GM11168 (cell line): ENCODE measurements around the gene PHC2.

Source experiments
- in situ Hi-C: fragments of 300-500 bp; cut with MboI; formaldehyde crosslinking; loops from one replicate; pipeline ENCODE4 v1.12.0; 2022; ENCODE audit warnings: low sequenced_read_pairs; ENCODE audit not compliant: unreplicated experiment

Gene PHC2

DNA sequence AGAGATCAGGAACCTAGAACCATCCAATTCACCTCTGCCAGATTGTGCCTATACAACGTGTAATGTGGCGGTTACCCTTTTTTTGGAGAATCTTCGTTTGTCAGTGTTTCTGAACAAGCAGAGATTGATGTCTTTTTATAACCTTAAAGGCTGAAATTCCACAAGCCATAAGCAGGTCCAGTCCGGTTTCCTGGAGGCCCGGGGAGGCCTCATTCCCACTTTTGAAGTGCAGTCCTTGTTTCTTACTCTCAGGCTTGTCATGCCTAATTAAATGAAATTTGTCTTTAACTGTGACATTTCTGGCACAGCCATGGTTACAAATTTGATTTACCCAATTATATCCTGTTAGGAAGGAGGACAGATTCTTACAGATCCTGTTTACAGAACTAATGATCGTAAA, 146.8 kb downstream of the PHC2 start:
- in situ Hi-C loops, result loop anchor here (25.0 kb wide), 1 partner anchor 178 kb away; the partner anchor contains the start of gene ZSCAN20

DNA sequence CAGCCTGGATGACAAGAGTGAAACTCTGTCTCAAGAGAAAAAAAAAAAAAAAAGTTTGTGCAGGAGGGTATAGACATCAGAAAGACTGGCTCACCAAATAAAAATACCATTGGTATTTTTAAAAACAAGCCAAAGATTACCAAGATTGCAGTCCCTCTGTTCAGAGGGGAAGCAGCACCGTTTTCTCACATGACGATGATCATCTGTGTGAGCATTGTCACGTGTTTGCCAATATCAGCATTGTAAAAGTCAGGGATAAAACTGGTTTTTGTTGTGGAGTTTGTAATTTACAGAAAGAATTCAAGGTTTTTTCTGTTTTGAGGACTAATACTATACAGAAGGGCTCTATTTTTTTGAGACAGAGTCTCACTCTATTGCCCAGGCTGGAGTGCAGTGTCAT, 148.1 kb downstream of the PHC2 start:
- in situ Hi-C loops, result loop anchor here (25.0 kb wide), 1 partner anchor 180 kb away; the partner anchor contains the start of gene ZSCAN20

DNA sequence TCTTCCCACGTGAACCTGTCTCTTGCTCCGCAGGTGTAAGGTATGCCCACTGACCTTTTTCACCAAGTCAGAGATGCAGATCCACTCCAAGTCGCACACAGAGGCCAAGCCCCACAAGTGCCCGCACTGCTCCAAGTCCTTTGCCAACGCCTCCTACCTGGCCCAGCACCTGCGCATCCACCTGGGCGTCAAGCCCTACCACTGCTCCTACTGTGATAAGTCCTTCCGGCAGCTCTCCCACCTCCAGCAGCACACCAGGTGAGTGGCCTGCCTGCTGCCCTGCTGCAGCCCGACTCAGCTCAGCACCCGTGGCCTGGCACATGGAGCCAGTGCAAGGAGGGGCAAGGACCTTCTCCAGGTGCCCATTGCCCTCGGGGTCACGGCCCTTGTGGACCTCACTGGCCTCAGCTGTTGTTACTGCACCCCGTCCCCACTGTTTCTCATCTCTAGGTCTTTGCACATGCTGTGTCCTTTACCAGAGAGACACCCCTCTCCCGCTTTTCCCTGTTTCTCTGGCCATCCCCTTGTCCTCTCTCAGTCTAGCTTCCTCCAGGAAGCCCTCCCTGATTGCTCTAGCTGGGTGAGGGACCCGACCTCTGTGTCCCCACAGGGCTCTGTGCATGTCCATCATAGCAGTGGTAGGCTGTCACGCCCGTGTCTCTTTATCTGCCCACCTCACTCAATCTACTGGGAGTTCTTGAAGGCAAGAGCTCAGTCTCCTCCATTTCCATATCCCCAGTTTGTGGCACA, 149.2 kb downstream of the PHC2 start:
- in situ Hi-C loops, result loop anchor here (25.0 kb wide), 1 partner anchor 181 kb away; the partner anchor contains the start of gene ZSCAN20

DNA sequence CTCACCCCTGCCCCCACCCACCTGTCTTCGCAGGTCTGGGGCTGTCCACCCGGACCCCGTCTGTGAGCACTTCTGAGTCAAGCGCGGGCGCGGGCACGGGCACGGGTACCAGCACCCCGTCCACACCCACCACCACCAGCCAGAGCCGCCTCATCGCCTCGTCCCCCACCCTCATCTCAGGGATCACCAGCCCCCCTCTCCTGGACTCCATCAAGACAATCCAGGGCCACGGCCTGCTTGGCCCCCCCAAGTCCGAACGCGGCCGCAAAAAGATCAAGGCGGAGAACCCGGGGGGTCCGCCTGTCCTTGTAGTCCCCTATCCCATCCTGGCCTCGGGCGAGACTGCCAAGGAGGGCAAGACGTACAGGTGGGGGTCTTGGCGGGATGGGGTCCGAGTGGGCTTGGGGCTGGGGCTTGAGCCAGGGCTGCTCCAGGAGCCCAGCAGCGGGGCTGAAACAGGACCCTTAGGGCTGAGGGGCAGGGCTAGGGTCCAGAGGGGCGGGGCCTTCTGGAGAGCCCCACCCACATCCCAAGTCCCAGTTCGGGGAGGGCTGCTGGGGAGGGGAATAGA, 150.7 kb downstream of the PHC2 start:
- in situ Hi-C loops, result loop anchor here (25.0 kb wide), 1 partner anchor 182 kb away; the partner anchor contains the start of gene ZSCAN20

DNA sequence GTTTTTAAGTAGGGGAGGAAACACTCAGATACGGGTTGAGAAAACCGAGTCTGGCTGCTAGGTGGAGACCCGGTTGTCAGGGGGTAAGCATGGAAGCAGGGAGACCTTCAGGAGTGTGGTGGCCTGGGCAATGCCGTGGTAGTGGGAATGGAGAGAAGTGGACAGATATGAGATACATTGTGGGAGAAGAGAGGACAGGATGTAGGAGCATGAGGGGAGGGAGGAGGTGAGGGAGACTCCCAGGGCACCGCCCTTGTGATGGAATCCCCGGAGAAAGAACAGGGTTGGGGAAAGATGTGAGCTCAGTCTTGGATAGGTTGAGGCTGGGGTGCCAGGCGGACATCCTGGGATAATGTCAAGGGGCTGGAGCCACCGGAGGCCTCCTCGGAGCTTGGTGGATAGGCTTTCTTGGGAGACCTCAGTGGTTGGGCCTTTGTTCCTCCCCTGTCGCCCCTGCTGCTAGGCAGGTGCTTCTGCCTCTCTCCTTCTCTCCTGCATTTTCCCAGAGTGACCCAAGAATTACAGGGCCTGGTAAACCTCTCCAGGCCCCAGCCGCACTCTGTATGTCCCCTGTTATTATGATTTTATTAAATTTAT, 153.3 kb downstream of the PHC2 start:
- in situ Hi-C loops, result loop anchor here (25.0 kb wide), 1 partner anchor 185 kb away; the partner anchor contains the start of gene ZSCAN20

DNA sequence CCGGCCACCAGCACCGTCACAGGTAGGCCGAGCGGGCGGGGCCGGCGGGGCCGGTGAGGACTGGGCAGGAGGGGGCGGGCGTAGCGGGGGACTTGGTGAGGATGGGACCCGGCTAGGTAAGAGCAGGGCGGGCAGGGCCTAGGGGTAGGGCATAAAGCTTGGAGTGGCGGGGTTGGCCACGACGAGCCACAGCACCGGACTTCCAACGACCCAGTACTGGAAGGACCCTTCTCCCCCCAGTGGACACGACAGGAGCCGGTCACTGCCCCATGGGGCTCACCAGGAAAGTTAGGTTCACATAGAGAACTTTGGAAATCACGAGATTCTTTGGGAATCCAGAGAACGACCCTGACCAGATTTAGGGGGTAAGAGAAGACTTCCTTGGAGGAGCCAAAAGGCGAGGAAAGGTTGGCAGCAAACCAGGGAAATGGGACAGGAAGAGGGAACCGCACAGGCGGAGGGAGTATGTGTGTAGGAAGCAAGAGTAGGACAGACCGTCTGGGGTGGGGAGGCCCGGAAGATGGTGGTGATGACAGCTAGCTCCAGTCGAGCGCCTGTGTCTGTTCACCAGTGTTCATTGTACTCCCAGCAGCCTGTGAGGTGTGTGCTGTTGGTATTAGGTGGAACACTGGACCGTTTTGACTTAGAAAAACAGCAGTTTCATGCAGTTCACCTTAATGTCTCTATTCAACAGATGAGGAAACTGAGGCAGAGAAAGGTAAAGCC, 154.2 kb downstream of the PHC2 start:
- in situ Hi-C loops, result loop anchor here (25.0 kb wide), 1 partner anchor 186 kb away; the partner anchor contains the start of gene ZSCAN20

DNA sequence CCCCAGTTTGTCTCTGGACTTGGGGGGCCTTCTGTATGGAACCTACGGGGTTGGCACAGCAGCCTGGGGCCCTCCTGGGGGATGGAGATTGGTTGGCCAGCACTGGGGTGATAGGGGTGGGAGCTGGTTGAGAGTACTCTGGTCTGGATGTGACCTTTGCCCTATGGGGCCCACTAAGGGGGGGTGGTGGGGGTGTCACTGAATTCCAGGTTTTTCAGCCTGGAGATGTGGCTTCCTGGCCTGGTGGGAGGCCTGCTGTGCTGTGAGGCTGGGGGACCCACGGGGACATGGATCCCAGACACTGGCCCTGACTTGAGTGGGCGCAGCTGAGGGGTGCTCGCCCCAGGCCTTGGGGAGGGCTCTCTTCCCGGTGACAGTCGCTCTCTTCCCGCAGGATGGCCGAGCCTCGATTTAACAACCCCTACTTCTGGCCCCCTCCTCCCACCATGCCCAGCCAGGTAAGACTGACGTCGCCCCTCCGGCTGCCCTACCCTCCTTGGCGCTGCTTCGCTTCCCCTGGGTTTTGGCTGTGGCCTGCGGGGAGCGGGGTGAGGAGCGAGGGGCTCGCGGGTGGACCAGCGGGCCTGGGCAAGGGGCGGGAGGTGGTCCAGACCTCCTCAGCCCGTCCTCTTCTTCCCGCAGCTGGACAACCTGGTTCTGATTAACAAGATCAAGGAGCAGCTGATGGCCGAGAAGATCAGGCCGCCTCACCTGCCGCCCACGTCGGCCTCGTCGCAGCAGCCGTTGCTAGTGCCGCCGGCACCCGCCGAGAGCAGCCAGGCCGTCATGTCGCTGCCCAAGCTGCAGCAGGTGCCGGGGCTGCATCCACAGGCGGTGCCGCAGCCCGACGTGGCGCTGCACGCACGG, 155.0 kb downstream of the PHC2 start:
- in situ Hi-C loops, result loop anchor here (25.0 kb wide), 1 partner anchor 186 kb away; the partner anchor contains the start of gene ZSCAN20

DNA sequence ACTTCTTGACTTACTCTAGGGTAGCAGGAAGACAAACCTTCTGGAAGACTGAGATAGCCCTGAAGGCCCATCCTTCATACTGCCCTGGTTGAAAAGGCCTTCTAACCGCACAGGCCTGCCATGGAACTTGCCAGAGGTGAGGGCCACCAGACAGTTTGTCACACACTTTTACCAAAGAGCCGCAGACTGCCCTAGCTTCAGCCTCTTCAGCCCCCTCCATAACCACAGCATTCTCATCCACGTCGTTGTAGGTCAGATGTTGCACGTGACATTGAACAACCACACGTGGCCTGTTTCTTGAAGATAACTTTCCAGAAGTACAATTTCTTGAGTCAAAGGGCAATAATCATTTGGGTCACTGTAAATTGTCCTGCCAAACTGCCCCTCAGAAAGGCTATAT, 155.7 kb downstream of the PHC2 start:
- in situ Hi-C loops, result loop anchor here (25.0 kb wide), 1 partner anchor 187 kb away; the partner anchor contains the start of gene ZSCAN20

DNA sequence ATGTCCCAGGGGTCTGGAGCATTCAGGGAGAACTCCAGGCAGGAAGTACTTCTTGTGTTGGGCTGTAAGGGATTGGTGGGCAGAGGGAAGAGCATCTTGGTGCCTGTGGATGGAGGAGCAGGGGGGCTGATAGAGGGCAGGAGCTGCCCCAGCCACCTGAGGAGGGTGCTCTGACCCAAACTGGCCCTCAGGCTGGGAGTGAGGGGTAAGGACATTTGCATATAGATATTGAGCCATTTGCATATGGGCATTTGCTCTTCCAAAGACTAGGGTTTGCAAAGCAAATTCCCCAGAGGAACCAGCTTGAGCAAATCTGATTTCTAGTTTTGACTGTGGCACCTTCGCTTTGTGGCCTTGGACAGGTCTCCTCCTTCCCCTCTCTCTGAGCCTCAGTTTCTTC, 156.4 kb downstream of the PHC2 start:
- in situ Hi-C loops, result no loop called here

DNA sequence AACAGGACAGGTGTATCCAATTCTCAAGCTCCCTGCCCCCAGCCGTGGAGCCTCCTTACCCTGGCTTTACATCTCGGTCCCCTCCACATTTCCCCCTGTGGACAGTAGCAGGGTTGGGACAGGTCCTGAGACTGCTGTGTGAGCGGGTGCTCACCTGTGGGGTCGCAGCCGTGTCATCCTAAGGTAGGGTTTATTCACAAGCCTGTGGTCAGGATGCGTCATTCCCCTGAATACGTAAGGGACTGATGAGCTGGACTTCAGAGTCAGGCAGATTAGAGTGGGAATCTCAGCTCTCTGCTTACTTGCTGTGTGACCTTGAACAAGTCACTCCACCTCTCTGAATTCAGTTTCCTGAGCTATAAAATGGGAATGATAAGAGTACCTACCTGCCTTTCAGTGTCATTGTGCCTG, 156.9 kb downstream of the PHC2 start:
- in situ Hi-C loops, result no loop called here
